Uterus (tissue), 4 donors: ENCODE data around the gene LPP. TPM values are rescaled to one million over a fixed set of nuclear protein-coding genes. Genes with fewer than 3 reads are reported as not detected.

Experiments used
- DNase-seq, 2 donors: peaks; one replicate each; pipeline ENCODE4 v3.0.0-alpha.2; 2019 to 2020
- H3K27ac ChIP-seq, 2 donors: fragments of 200-600 bp; sonication (generic); 1 replicate in 1 of 2; 2 replicates in 1 of 2; pipeline ENCODE4 v1.5.1; 2016 to 2018
- H3K27me3 ChIP-seq, 2 donors: fragments of 200-600 bp; sonication (generic); one replicate each; pipeline ENCODE4 v1.5.1; 2018 to 2019; ENCODE audit warnings: control low read depth in 1 of 2
- H3K36me3 ChIP-seq, 2 donors: fragments of 200-600 bp; sonication (generic); one replicate each; pipeline ENCODE4 v1.5.1; 2019; ENCODE audit warnings: control low read depth in 1 of 2
- H3K4me1 ChIP-seq, 2 donors: fragments of 200-600 bp; sonication (generic); one replicate each; pipeline ENCODE4 v1.5.1; 2018 to 2019; ENCODE audit warnings: control low read depth in 1 of 2
- H3K4me3 ChIP-seq, 2 donors: fragments of 200-600 bp; sonication (generic); 1 replicate in 1 of 2; 2 replicates in 1 of 2; pipeline ENCODE4 v1.5.1; 2018 to 2019; ENCODE audit warnings: mild to moderate bottlenecking in 1 of 2
- H3K9me3 ChIP-seq, 2 donors: fragments of 200-600 bp; sonication (generic); one replicate each; pipeline ENCODE4 v1.5.1; 2019; ENCODE audit warnings: control low read depth in 1 of 2
- POLR2A ChIP-seq, 2 donors: fragments of 450-650 bp; IDR thresholded peaks; one replicate each; pipeline ENCODE4 v1.6.1; 2016; ENCODE audit warnings: antibody characterized with exemption in 2 of 2, mild to moderate bottlenecking in 1 of 2, moderate library complexity in 1 of 2
- intact Hi-C: fragments of 100-400 bp; cut with DNase I; formaldehyde crosslinking; loops from one replicate; pipeline ENCODE4 v1.15.1; 2023; ENCODE audit warnings: low total_unique reads
- total RNA-seq, 4 donors: library from RNA; depleted of rRNA in 3 of 4; stranded (reverse); fragments of >200 nt in 3 of 4; gene quantifications; one replicate each; pipeline versions ENCODE4 v1.1.0 to v1.2.4, GENCODE V29; 2014 to 2023
- TF ChIP-seq, protein P1 (sequence below), 4 experiments: fragments of 200-600 bp in 2 of 4; fragments of 450-650 bp in 2 of 4; sonication (generic) in 2 of 4; IDR thresholded peaks; one replicate each; pipeline ENCODE4 v1.5.1; 2016 to 2019; ENCODE audit warnings: antibody characterized with exemption in 4 of 4, mild to moderate bottlenecking in 2 of 4, moderate library complexity in 1 of 4
- donor health status: DM: yes; HTN: yes; CAD: no.

Gene LPP
- total RNA-seq, 4 donors from 2014 or later = 180 to 1,374 (median 712) TPM

DNA sequence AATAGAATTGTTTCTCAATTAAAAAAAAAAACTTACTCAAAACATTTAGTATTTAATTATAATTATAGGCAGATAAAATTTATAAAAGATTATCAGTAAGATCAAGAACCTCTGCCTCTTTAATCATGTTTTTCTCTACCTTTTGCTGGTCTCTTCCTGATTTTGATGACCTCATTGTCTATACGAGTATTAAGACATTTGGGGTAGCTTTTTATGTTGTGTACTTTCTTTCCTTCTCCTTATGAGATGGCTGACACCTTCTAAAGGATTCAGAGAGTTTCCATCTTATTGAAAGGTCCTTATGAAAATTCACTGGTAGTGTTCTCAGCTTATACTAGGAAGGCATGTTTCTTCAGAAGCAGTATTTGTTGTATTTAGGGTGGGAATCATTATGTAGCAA, 426.3 kb downstream of the LPP start:
- no peaks in the 10 kb centered on the region for H3K27me3 ChIP-seq
- no peak for DNase-seq
- no peaks in the 10 kb centered on the region for H3K9me3 ChIP-seq
- H3K4me1 ChIP-seq = no peaks in the 10 kb centered on the region
- H3K36me3 ChIP-seq = no peaks in the 10 kb centered on the region
- no peak for TF ChIP-seq POLR2A (IDR thresholded peaks at IDR 0.05)
- TF ChIP-seq, protein P1, sequence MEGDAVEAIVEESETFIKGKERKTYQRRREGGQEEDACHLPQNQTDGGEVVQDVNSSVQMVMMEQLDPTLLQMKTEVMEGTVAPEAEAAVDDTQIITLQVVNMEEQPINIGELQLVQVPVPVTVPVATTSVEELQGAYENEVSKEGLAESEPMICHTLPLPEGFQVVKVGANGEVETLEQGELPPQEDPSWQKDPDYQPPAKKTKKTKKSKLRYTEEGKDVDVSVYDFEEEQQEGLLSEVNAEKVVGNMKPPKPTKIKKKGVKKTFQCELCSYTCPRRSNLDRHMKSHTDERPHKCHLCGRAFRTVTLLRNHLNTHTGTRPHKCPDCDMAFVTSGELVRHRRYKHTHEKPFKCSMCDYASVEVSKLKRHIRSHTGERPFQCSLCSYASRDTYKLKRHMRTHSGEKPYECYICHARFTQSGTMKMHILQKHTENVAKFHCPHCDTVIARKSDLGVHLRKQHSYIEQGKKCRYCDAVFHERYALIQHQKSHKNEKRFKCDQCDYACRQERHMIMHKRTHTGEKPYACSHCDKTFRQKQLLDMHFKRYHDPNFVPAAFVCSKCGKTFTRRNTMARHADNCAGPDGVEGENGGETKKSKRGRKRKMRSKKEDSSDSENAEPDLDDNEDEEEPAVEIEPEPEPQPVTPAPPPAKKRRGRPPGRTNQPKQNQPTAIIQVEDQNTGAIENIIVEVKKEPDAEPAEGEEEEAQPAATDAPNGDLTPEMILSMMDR (IDR thresholded peaks at IDR 0.05) = no peak
- H3K4me3 ChIP-seq = no peak overlapping the region
- intact Hi-C loops = no loop called here
- no peak overlapping the region for H3K27ac ChIP-seq

DNA sequence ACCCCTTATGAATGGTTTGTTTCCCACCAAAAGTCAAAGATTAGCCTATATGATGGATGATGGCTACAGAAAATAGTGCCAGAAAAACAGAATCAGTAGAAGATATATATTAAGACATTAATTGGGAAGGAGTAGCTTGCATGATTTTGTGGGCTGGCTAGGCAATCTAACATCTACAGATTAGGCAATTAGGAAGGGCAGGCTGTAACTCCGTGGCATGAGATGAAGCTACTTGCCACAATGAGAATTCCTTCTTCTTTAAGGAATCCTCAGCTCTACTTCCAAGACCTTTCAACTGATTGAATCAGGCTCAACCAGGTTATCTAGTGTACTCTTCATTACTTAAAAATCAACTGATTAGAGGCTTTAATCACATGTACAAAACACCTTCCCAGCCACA, 426.7 kb downstream of the LPP start:
- DNase-seq = no peak
- intact Hi-C loops = no loop called here
- Histone ChIP-seq H3K9me3 (no peaks in the 10 kb centered on the region), H3K27me3 (no peaks in the 10 kb centered on the region), H3K4me1 (no peaks in the 10 kb centered on the region), H3K36me3 (no peaks in the 10 kb centered on the region), H3K4me3 (no peak overlapping the region), H3K27ac (no peak overlapping the region)
- TF ChIP-seq POLR2A (IDR thresholded peaks at IDR 0.05) = no peak
- TF ChIP-seq, protein P1 (IDR thresholded peaks at IDR 0.05) = no peak

DNA sequence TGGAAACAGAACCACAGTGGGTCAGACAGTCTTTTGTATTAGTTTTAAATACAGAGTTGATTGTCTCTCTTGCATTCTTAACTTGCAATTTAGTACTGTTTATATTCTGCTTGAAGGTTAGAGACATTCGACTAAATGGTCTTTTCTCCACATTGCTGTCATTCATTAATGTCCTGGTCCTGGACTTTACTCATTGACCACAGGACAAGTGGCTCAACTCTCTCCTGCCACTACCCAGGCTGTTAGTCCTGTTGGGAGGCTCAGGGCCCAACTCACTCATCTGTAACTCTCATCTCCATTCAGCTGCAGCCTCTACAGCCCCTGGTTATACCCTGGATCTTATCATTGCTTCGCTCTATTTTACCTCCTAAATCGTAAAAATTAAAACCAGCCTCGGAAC, 427.4 kb downstream of the LPP start:
- Histone ChIP-seq H3K9me3 (no peaks in the 10 kb centered on the region), H3K4me3 (no peak overlapping the region), H3K27ac (no peak overlapping the region), H3K27me3 (no peaks in the 10 kb centered on the region), H3K4me1 (no peaks in the 10 kb centered on the region), H3K36me3 (no peaks in the 10 kb centered on the region)
- intact Hi-C loops = no loop called here
- TF ChIP-seq, protein P1 (IDR thresholded peaks at IDR 0.05) = no peak
- TF ChIP-seq POLR2A (IDR thresholded peaks at IDR 0.05) = no peak
- no peak for DNase-seq

DNA sequence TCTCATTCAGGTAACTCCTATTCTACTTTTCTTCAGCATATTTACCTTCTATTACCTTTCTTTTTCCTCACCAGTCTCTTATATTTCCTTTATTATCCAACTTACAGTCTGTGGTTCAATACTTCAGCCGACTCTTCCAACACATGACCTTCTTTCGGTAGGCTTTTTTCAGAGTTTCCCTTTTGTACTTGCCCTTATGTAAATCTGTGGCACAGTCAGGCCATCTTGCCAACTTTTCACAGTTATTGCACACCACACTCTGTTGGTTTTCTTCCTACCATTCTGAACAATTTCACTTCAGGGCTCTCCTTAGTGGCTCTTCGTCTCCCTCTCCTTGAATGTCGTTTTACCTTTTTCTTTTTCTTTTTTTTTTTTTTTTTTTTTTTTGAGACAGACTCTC, 427.8 kb downstream of the LPP start:
- H3K4me3 ChIP-seq = no peak overlapping the region
- H3K4me1 ChIP-seq = no peaks in the 10 kb centered on the region
- H3K27ac ChIP-seq = no peak overlapping the region
- H3K36me3 ChIP-seq = no peaks in the 10 kb centered on the region
- TF ChIP-seq, protein P1 (IDR thresholded peaks at IDR 0.05) = no peak
- TF ChIP-seq POLR2A (IDR thresholded peaks at IDR 0.05) = no peak
- no peaks in the 10 kb centered on the region for H3K27me3 ChIP-seq
- intact Hi-C loops = no loop called here
- no peak for DNase-seq
- H3K9me3 ChIP-seq = no peaks in the 10 kb centered on the region

DNA sequence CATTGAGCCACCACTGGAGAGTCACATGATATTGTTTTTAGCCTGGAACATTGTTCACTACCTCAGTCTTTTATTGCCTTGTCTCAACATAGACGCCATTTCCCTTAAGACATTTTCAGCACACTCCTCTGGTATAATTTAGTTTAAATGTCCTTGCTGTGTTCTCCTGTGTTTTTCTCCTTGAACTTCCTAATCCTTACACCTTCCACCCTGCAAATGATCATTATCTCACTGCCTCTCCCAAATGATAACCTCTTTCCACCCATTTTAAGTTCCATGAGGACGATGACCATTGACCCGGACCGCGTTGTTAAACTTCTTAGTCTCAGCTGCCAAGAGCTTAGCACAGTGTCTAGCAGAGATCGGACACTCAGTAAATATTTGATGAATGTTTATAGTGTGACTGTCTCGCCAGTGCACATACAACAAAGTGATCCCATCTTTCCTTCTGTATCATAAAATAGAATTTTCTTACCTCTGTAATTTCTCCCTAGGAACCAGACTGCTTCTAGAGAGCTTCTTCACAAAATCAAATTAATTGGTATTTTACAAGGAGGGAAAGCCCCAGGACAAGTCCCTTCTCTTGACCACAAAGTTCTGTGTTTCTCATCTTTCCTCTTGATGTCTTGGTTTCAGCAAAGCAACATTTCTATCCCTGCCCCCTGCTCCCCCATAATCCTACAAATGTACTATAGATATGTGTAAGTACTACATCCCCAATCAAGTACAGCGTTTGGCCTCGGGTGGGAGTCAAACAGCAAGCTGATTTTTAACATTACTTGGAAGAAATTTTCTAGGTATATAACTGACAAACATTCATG, 429.6 kb downstream of the LPP start:
- H3K4me1 ChIP-seq = no peaks in the 10 kb centered on the region
- H3K9me3 ChIP-seq = no peaks in the 10 kb centered on the region
- no peaks in the 10 kb centered on the region for H3K36me3 ChIP-seq
- H3K4me3 ChIP-seq = no peak overlapping the region
- intact Hi-C loops = no loop called here
- TF ChIP-seq POLR2A (IDR thresholded peaks at IDR 0.05) = no peak
- TF ChIP-seq, protein P1 (IDR thresholded peaks at IDR 0.05) = no peak
- DNase-seq = no peak
- no peaks in the 10 kb centered on the region for H3K27me3 ChIP-seq
- H3K27ac ChIP-seq = peak overlapping the region; percentile 54 to 60
